Measurements from ENCODE around the gene LENG1. TPM values are rescaled to one million over a fixed set of nuclear protein-coding genes. Genes with fewer than 3 reads are reported as not detected.

LENG1 gene
- total and polyA plus RNA-seq, 2 experiments from 2014 or later, result 4.7 to 17.2 TPM

DNA sequence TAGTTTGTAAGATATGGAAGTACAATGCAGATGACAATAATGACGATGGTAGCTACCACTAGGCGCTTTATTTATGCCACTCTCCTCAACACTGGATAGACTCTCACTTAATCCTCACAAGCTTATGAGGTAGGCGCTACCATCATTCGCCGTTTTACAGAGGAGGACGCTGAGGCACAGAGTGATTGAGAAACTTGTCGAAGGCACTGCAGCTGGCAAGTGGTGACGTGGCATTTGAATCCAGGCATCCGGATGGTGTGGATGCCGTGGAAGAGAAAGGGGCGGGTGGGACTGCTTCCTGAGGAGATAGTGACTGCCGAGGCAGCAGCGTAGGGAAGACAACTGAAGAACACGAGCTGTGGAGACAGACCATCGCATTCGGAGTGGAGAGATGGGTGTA is 39.9 kb upstream of the LENG1 start:
- ATAC-seq (no peak), DNase-seq (ENCODE audit: low spot score) (no peak)
- no peak overlapping the region for H2AFZ ChIP-seq
- H3K4me3 ChIP-seq, result no peak overlapping the region
- no peak overlapping the region; the same call in 1 of the 2 replicates for H3K4me2 ChIP-seq
- H3K9me2 ChIP-seq (ENCODE audit: insufficient read depth), result no peaks in the 10 kb centered on the region
- H3K36me3 ChIP-seq (ENCODE audit: insufficient read depth), result peaks cover 40% of the 10 kb centered on the region
- TF ChIP-seq, protein P1, sequence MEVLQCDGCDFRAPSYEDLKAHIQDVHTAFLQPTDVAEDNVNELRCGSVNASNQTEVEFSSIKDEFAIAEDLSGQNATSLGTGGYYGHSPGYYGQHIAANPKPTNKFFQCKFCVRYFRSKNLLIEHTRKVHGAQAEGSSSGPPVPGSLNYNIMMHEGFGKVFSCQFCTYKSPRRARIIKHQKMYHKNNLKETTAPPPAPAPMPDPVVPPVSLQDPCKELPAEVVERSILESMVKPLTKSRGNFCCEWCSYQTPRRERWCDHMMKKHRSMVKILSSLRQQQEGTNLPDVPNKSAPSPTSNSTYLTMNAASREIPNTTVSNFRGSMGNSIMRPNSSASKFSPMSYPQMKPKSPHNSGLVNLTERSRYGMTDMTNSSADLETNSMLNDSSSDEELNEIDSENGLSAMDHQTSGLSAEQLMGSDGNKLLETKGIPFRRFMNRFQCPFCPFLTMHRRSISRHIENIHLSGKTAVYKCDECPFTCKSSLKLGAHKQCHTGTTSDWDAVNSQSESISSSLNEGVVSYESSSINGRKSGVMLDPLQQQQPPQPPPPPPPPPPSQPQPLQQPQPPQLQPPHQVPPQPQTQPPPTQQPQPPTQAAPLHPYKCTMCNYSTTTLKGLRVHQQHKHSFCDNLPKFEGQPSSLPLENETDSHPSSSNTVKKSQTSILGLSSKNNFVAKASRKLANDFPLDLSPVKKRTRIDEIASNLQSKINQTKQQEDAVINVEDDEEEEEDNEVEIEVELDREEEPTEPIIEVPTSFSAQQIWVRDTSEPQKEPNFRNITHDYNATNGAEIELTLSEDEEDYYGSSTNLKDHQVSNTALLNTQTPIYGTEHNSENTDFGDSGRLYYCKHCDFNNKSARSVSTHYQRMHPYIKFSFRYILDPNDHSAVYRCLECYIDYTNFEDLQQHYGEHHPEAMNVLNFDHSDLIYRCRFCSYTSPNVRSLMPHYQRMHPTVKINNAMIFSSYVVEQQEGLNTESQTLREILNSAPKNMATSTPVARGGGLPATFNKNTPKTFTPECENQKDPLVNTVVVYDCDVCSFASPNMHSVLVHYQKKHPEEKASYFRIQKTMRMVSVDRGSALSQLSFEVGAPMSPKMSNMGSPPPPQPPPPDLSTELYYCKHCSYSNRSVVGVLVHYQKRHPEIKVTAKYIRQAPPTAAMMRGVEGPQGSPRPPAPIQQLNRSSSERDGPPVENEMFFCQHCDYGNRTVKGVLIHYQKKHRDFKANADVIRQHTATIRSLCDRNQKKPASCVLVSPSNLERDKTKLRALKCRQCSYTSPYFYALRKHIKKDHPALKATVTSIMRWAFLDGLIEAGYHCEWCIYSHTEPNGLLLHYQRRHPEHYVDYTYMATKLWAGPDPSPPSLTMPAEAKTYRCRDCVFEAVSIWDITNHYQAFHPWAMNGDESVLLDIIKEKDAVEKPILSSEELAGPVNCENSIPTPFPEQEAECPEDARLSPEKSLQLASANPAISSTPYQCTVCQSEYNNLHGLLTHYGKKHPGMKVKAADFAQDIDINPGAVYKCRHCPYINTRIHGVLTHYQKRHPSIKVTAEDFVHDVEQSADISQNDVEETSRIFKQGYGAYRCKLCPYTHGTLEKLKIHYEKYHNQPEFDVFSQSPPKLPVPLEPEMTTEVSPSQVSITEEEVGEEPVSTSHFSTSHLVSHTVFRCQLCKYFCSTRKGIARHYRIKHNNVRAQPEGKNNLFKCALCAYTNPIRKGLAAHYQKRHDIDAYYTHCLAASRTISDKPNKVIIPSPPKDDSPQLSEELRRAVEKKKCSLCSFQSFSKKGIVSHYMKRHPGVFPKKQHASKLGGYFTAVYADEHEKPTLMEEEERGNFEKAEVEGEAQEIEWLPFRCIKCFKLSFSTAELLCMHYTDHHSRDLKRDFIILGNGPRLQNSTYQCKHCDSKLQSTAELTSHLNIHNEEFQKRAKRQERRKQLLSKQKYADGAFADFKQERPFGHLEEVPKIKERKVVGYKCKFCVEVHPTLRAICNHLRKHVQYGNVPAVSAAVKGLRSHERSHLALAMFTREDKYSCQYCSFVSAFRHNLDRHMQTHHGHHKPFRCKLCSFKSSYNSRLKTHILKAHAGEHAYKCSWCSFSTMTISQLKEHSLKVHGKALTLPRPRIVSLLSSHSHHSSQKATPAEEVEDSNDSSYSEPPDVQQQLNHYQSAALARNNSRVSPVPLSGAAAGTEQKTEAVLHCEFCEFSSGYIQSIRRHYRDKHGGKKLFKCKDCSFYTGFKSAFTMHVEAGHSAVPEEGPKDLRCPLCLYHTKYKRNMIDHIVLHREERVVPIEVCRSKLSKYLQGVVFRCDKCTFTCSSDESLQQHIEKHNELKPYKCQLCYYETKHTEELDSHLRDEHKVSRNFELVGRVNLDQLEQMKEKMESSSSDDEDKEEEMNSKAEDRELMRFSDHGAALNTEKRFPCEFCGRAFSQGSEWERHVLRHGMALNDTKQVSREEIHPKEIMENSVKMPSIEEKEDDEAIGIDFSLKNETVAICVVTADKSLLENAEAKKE (CRISPR knock-in tag; IDR thresholded peaks at IDR 0.05), result no peak
- TF ChIP-seq, protein P2, sequence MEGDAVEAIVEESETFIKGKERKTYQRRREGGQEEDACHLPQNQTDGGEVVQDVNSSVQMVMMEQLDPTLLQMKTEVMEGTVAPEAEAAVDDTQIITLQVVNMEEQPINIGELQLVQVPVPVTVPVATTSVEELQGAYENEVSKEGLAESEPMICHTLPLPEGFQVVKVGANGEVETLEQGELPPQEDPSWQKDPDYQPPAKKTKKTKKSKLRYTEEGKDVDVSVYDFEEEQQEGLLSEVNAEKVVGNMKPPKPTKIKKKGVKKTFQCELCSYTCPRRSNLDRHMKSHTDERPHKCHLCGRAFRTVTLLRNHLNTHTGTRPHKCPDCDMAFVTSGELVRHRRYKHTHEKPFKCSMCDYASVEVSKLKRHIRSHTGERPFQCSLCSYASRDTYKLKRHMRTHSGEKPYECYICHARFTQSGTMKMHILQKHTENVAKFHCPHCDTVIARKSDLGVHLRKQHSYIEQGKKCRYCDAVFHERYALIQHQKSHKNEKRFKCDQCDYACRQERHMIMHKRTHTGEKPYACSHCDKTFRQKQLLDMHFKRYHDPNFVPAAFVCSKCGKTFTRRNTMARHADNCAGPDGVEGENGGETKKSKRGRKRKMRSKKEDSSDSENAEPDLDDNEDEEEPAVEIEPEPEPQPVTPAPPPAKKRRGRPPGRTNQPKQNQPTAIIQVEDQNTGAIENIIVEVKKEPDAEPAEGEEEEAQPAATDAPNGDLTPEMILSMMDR (conservative IDR thresholded peaks at IDR 0.05; ENCODE audit: low read depth in 2 of 2), result no peak
- TF ChIP-seq, protein P3, sequence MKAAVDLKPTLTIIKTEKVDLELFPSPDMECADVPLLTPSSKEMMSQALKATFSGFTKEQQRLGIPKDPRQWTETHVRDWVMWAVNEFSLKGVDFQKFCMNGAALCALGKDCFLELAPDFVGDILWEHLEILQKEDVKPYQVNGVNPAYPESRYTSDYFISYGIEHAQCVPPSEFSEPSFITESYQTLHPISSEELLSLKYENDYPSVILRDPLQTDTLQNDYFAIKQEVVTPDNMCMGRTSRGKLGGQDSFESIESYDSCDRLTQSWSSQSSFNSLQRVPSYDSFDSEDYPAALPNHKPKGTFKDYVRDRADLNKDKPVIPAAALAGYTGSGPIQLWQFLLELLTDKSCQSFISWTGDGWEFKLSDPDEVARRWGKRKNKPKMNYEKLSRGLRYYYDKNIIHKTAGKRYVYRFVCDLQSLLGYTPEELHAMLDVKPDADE (IDR thresholded peaks at IDR 0.05), result no peak
- TF ChIP-seq, protein P4, sequence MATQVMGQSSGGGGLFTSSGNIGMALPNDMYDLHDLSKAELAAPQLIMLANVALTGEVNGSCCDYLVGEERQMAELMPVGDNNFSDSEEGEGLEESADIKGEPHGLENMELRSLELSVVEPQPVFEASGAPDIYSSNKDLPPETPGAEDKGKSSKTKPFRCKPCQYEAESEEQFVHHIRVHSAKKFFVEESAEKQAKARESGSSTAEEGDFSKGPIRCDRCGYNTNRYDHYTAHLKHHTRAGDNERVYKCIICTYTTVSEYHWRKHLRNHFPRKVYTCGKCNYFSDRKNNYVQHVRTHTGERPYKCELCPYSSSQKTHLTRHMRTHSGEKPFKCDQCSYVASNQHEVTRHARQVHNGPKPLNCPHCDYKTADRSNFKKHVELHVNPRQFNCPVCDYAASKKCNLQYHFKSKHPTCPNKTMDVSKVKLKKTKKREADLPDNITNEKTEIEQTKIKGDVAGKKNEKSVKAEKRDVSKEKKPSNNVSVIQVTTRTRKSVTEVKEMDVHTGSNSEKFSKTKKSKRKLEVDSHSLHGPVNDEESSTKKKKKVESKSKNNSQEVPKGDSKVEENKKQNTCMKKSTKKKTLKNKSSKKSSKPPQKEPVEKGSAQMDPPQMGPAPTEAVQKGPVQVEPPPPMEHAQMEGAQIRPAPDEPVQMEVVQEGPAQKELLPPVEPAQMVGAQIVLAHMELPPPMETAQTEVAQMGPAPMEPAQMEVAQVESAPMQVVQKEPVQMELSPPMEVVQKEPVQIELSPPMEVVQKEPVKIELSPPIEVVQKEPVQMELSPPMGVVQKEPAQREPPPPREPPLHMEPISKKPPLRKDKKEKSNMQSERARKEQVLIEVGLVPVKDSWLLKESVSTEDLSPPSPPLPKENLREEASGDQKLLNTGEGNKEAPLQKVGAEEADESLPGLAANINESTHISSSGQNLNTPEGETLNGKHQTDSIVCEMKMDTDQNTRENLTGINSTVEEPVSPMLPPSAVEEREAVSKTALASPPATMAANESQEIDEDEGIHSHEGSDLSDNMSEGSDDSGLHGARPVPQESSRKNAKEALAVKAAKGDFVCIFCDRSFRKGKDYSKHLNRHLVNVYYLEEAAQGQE (IDR thresholded peaks at IDR 0.05; ENCODE audit: unreplicated experiment), result no peak
- TF ChIP-seq POLR2AphosphoS5 (IDR thresholded peaks at IDR 0.05; ENCODE audit: low read depth), result no peak
- no peak for TF ChIP-seq ZNF114 (CRISPR knock-in tag; IDR thresholded peaks at IDR 0.05)
- TF ChIP-seq EZH2 (IDR thresholded peaks at IDR 0.05; ENCODE audit: low read depth, unreplicated experiment), result no peak
- no peak for TF ChIP-seq JUNB (IDR thresholded peaks at IDR 0.05; ENCODE audit: unreplicated experiment)
- TF ChIP-seq STAT1 (IDR thresholded peaks at IDR 0.05; ENCODE audit: unreplicated experiment), result no peak
- no peak for TF ChIP-seq EZH2phosphoT487 (IDR thresholded peaks at IDR 0.05; ENCODE audit: unreplicated experiment)
- TF ChIP-seq NANOG (IDR thresholded peaks at IDR 0.05; ENCODE audit: borderline replicate concordance), result no peak
- TF ChIP-seq ZNF331 (CRISPR knock-in tag; IDR thresholded peaks at IDR 0.05; ENCODE audit: low read depth), result no peak
- no peak for TF ChIP-seq CREB1 (CRISPR knock-in tag; IDR thresholded peaks at IDR 0.05; ENCODE audit: low read depth)
- H3K36me3 Mint-ChIP-seq (ENCODE audit: low read depth), result peaks cover 54% of the 10 kb centered on the region
- H3K27ac ChIP-seq (ENCODE audit: low read depth), result no peak overlapping the region
- peak overlapping the region; percentile 70 for H3K4me3 Mint-ChIP-seq
- peaks cover 33% of the 10 kb centered on the region for H3K27me3 Mint-ChIP-seq (ENCODE audit: insufficient read depth, low read depth, poor library complexity)
- H3F3A ChIP-seq (replicated peaks; ENCODE audit: low read depth), result peaks cover 39% of the 10 kb centered on the region
- peaks cover 25% of the 10 kb centered on the region for H3K4me1 Mint-ChIP-seq
- H3K79me2 ChIP-seq (replicated peaks; ENCODE audit: insufficient read depth), result peaks cover 40% of the 10 kb centered on the region
- peaks cover 38% of the 10 kb centered on the region for H4K20me1 ChIP-seq (replicated peaks; ENCODE audit: insufficient read depth)
- peak overlapping the region; percentile 95 for H3K27ac Mint-ChIP-seq
- H3K9me3 Mint-ChIP-seq, result peaks cover 4% of the 10 kb centered on the region
- no peaks in the 10 kb centered on the region for H3K27me3 ChIP-seq (ENCODE audit: insufficient read depth)
- H3K4me1 ChIP-seq (ENCODE audit: insufficient read depth), result peaks cover 28% of the 10 kb centered on the region

Measured in GM23338 (cell line).